CD4-positive, alpha-beta memory T cell (primary cell): ENCODE data around the gene SORCS2. TPM values are rescaled to one million over a fixed set of nuclear protein-coding genes. Genes with fewer than 3 reads are reported as not detected.

Experiments used
- CTCF ChIA-PET: fragments of 350-600 bp; sonication (Branson Sonifier 250); formaldehyde crosslinking; loops from one replicate; lab custom pipeline; 2021; ENCODE audit warnings: inconsistent platforms; ENCODE audit not compliant: partially characterized antibody; lab: Charles Lee
- POLR2A ChIA-PET: fragments of 350-600 bp; sonication (Branson Sonifier 250); formaldehyde crosslinking; loops from one replicate; lab custom pipeline; 2021; ENCODE audit not compliant: partially characterized antibody; lab: Charles Lee
- DNase-seq, 5 donors: peaks; one replicate each; pipeline versions ENCODE4 v3.0.0 to v3.0.0-alpha.2; 2020 to 2022; ENCODE audit warnings: mixed read lengths in 1 of 5
- H3K27ac ChIP-seq: one replicate; pipeline ENCODE4 v1.7.0; 2013; ENCODE audit warnings: low read depth, low read length
- H3K27me3 ChIP-seq: 2 replicates; pipeline ENCODE4 v1.7.0; 2013; ENCODE audit warnings: mild to moderate bottlenecking, low read length, moderate library complexity; ENCODE audit not compliant: insufficient read depth
- H3K36me3 ChIP-seq: 2 replicates; pipeline ENCODE4 v1.7.0; 2013; ENCODE audit warnings: mild to moderate bottlenecking, low read length, moderate library complexity; ENCODE audit not compliant: insufficient read depth
- H3K4me1 ChIP-seq: 2 replicates; pipeline ENCODE4 v1.7.0; 2013; ENCODE audit warnings: mild to moderate bottlenecking, low read length, moderate library complexity; ENCODE audit not compliant: insufficient read depth
- H3K4me3 ChIP-seq, 2 donors: one replicate each; pipeline ENCODE4 v1.7.0; 2013; ENCODE audit warnings: low read length in 2 of 2, mild to moderate bottlenecking in 1 of 2
- H3K9me3 ChIP-seq, 2 donors: one replicate each; pipeline ENCODE4 v1.7.0; 2013; ENCODE audit warnings: low read length in 2 of 2, control low read depth in 1 of 2; ENCODE audit not compliant: control insufficient read depth in 1 of 2
- H3K27ac Mint-ChIP-seq, 7 donors: one replicate each; pipeline ENCODE4 v1.8.0; 2020 to 2021; ENCODE audit warnings: mixed read lengths in 7 of 7, mild to moderate bottlenecking in 6 of 7, inconsistent platforms in 3 of 7, moderate library complexity in 3 of 7
- H3K27me3 Mint-ChIP-seq, 2 donors: one replicate each; pipeline ENCODE4 v1.8.0; 2020 to 2021; ENCODE audit warnings: mixed read lengths in 2 of 2
- H3K36me3 Mint-ChIP-seq, 2 donors: one replicate each; pipeline ENCODE4 v1.8.0; 2020 to 2021; ENCODE audit warnings: mixed read lengths in 2 of 2, inconsistent platforms in 1 of 2, mild to moderate bottlenecking in 1 of 2
- H3K4me1 Mint-ChIP-seq, 4 donors: one replicate each; pipeline ENCODE4 v1.8.0; 2020 to 2021; ENCODE audit warnings: mixed read lengths in 4 of 4, mild to moderate bottlenecking in 1 of 4
- H3K4me3 Mint-ChIP-seq, 8 donors: one replicate each; pipeline ENCODE4 v1.8.0; 2020 to 2021; ENCODE audit warnings: mixed read lengths in 8 of 8, mild to moderate bottlenecking in 7 of 8, moderate library complexity in 6 of 8, inconsistent platforms in 3 of 8
- H3K9me3 Mint-ChIP-seq, 8 donors: one replicate each; pipeline ENCODE4 v1.8.0; 2020 to 2021; ENCODE audit warnings: mixed read lengths in 8 of 8, mild to moderate bottlenecking in 5 of 8, inconsistent platforms in 3 of 8, moderate library complexity in 1 of 8
- intact Hi-C: fragments of 100-400 bp; cut with micrococcal nuclease; formaldehyde crosslinking; loops from one replicate; pipeline ENCODE4 v1.15.1; 2023
- polyA plus RNA-seq, 2 donors: library from polyadenylated mRNA; unstranded; fragments of 300-500 nt; fragmentation: Illumina TruSeq; gene quantifications; one replicate each; pipeline ENCODE4 v1.2.3, GENCODE V29; 2021
- total RNA-seq, 2 experiments: library from RNA; stranded (reverse); gene quantifications; one replicate each; pipeline ENCODE4 v1.2.3, GENCODE V29; 2021

SORCS2 gene
- total and polyA plus RNA-seq, 4 experiments from 2014 or later, result not detected

DNA sequence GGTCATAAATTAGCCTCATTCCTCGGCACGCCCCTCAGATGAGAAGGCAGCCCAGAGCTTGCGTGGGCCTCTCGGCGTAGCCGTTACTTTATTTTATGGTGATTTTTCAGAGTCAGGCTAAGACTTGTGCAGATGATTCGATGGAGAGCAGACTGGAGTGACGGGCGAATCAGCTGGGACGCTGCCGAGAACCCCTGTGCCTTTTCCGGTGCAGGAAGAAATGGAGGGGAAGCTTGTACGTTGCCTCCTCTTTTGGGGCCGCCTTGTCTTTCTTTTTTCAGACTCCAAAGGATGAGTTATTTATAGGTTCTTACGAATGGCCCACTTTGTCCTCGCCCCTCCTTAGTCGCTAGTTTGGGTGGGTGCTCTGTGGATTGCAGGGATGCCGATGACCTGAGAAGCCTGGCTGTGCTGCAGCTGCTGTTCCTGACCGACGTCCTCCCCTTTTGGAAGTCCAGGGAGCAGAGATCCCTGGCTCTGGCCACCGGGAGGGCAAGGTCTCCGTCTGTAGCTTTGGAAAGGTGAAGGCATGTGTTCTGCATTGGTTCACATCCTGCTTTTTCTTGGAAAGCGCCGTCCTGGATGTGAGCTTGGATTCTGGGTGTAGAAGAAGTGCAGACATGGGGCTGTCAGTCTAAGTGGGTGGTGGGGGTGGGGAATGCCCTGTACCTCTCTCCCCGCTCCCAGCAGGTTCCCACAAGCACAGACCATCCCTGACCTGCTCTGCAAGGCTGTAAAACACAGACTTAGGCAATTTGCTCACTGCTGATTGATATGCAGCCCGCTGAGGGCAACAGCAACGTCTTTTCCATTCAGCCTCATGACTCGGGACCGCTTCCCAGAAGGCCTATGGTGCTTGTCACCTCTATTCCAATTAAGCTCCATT lies 9.3 kb downstream of the SORCS2 start:
- Mint-ChIP-seq H3K4me3 (no peak overlapping the region), H3K9me3 (no peaks in the 10 kb centered on the region), H3K27me3 (peaks cover 32 to 40% of the 10 kb centered on the region in 2 donors), H3K4me1 (no peaks in the 10 kb centered on the region), H3K36me3 (no peaks in the 10 kb centered on the region), H3K27ac (no peak overlapping the region)
- H3K4me3 ChIP-seq, result no peak overlapping the region
- H3K36me3 ChIP-seq, result no peaks in the 10 kb centered on the region
- no peaks in the 10 kb centered on the region for H3K4me1 ChIP-seq
- H3K27ac ChIP-seq, result no peak overlapping the region
- CTCF ChIA-PET, result interaction anchor here (1.2 kb wide), 1 partner anchor 12 kb away, joined by 4 read pairs; no protein-coding TSS in a partner anchor
- H3K9me3 ChIP-seq, result no peaks in the 10 kb centered on the region
- no peak for DNase-seq
- intact Hi-C loops, result no loop called here
- POLR2A ChIA-PET, result no interaction called here
- H3K27me3 ChIP-seq, result no peaks in the 10 kb centered on the region

GRCh38 chr4:7202411-7202810 lies 10.1 kb downstream of the SORCS2 start:
- Mint-ChIP-seq H3K4me1 (no peaks in the 10 kb centered on the region), H3K4me3 (no peak overlapping the region), H3K27ac (no peak overlapping the region), H3K27me3 (peaks cover 32% of the 10 kb centered on the region in 2 donors), H3K36me3 (no peaks in the 10 kb centered on the region), H3K9me3 (no peaks in the 10 kb centered on the region)
- DNase-seq, result no peak
- Histone ChIP-seq H3K27ac (no peak overlapping the region), H3K27me3 (no peaks in the 10 kb centered on the region), H3K4me3 (no peak overlapping the region), H3K9me3 (no peaks in the 10 kb centered on the region), H3K36me3 (no peaks in the 10 kb centered on the region), H3K4me1 (no peaks in the 10 kb centered on the region)
- ChIA-PET CTCF (no interaction called here), POLR2A (no interaction called here)
- intact Hi-C loops, result no loop called here

GRCh38 chr4:7204656-7205387 lies 12.5 kb downstream of the SORCS2 start:
- H3K27ac Mint-ChIP-seq, result no peak overlapping the region

DNA sequence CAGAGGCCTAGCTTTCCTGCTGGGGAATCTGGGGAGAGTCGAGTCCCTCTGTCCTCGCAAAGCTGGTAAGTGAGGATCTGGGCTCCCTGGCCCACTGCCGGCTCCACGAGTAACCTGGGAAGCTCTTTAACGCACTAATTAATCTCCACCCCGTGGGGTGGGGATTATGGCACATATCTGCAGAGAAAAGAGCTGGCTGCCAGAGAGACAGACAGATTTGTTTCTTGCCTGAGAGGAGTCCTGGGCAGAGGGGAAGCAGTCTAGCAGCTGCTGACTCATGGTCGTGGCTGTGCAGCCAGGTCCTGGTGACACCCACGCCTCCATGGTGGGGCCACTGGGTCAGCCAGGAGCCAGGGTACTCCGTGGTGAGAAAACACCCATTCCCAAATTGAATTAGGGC lies 14.0 kb downstream of the SORCS2 start:
- DNase-seq, result no peak
- POLR2A ChIA-PET, result no interaction called here
- Histone ChIP-seq H3K27ac (no peak overlapping the region), H3K4me3 (no peak overlapping the region), H3K27me3 (no peaks in the 10 kb centered on the region), H3K9me3 (no peaks in the 10 kb centered on the region), H3K4me1 (no peaks in the 10 kb centered on the region), H3K36me3 (no peaks in the 10 kb centered on the region)
- peaks cover 12 to 22% of the 10 kb centered on the region in 2 donors for H3K27me3 Mint-ChIP-seq
- H3K36me3 Mint-ChIP-seq, result no peaks in the 10 kb centered on the region
- H3K9me3 Mint-ChIP-seq, result peaks cover 0 to 3% (median 0%) of the 10 kb centered on the region in 8 donors
- no peak overlapping the region for H3K4me3 Mint-ChIP-seq
- CTCF ChIA-PET, result no interaction called here
- intact Hi-C loops, result no loop called here
- H3K4me1 Mint-ChIP-seq, result no peaks in the 10 kb centered on the region
- no peak overlapping the region for H3K27ac Mint-ChIP-seq

More at GRCh38 chr4:7204656-7205387, 12.5 kb downstream of the SORCS2 start:
- no peak overlapping the region for H3K27ac ChIP-seq
- no peaks in the 10 kb centered on the region for H3K9me3 ChIP-seq
- no peaks in the 10 kb centered on the region for H3K36me3 ChIP-seq
- H3K27me3 Mint-ChIP-seq, result peaks cover 21 to 27% of the 10 kb centered on the region in 2 donors
- no peak for DNase-seq
- no peaks in the 10 kb centered on the region for H3K4me1 Mint-ChIP-seq
- POLR2A ChIA-PET, result no interaction called here
- intact Hi-C loops, result no loop called here
- H3K4me3 ChIP-seq, result no peak overlapping the region
- H3K36me3 Mint-ChIP-seq, result no peaks in the 10 kb centered on the region
- H3K4me1 ChIP-seq, result no peaks in the 10 kb centered on the region
- CTCF ChIA-PET, result no interaction called here
- no peak overlapping the region for H3K4me3 Mint-ChIP-seq
- H3K9me3 Mint-ChIP-seq, result no peaks in the 10 kb centered on the region
- H3K27me3 ChIP-seq, result no peaks in the 10 kb centered on the region

DNA sequence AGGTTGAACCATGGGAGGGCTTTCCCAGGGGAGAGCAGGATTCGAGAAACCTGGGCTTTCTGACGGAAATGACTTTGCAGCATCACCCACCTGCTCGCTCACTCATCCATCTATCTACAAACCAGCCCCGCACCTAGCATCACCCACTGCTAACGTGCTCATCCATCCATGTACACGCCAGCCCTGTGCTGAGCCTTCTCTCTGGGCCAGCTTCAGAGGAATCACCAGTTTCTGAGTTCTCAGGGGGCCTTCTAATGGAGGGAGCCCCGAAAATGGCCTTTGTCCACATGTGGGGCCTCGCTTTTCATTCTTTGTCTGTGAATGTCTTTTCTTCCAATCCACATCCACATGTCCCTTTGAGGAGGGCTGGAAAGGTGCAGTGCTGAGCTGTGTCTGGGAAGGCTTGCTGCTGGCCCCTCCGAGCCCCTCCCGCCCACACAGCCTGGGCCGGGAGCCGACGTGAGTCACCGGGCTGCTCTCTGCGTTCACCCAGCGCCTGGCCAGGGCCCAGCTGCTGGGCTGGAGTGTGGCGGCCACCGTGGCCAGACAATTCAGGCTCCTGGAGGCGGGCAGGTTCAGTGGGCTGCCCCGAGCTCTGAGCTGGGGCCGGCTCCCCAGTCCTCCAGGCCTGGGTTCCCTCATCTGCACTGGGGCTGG lies 14.7 kb downstream of the SORCS2 start:
- intact Hi-C loops, result no loop called here
- DNase-seq, result no peak
- no peaks in the 10 kb centered on the region for H3K9me3 ChIP-seq
- no peak overlapping the region for H3K4me3 ChIP-seq
- H3K4me1 ChIP-seq, result no peaks in the 10 kb centered on the region
- ChIA-PET CTCF (no interaction called here), POLR2A (no interaction called here)
- Mint-ChIP-seq H3K9me3 (peaks cover 0 to 3% (median 0%) of the 10 kb centered on the region in 8 donors), H3K4me1 (no peaks in the 10 kb centered on the region), H3K27me3 (peaks cover 12 to 22% of the 10 kb centered on the region in 2 donors), H3K4me3 (no peak overlapping the region), H3K36me3 (no peaks in the 10 kb centered on the region), H3K27ac (no peak overlapping the region)
- H3K27ac ChIP-seq, result no peak overlapping the region
- H3K36me3 ChIP-seq, result no peaks in the 10 kb centered on the region
- no peaks in the 10 kb centered on the region for H3K27me3 ChIP-seq

- POLR2A ChIA-PET, result no interaction called here
- CTCF ChIA-PET, result no interaction called here
- no peaks in the 10 kb centered on the region for H3K4me1 ChIP-seq
These were observed 15.4 kb downstream of the SORCS2 start for GRCh38 chr4:7207628-7208231.

More at GRCh38 chr4:7207628-7208231, 15.4 kb downstream of the SORCS2 start:
- no peaks in the 10 kb centered on the region for H3K27me3 ChIP-seq
- H3K27ac ChIP-seq, result no peak overlapping the region
- Mint-ChIP-seq H3K4me1 (no peaks in the 10 kb centered on the region), H3K9me3 (peaks cover 0 to 3% (median 0%) of the 10 kb centered on the region in 8 donors), H3K27me3 (peaks cover 9 to 21% of the 10 kb centered on the region in 2 donors), H3K27ac (no peak overlapping the region), H3K36me3 (no peaks in the 10 kb centered on the region), H3K4me3 (no peak overlapping the region)
- no peaks in the 10 kb centered on the region for H3K36me3 ChIP-seq
- DNase-seq, result no peak
- intact Hi-C loops, result no loop called here
- no peaks in the 10 kb centered on the region for H3K9me3 ChIP-seq
- H3K4me3 ChIP-seq, result no peak overlapping the region
